H1 (cell line): Measurements from ENCODE around the gene ATP7B. TPM values are rescaled to one million over a fixed set of nuclear protein-coding genes. Genes with fewer than 3 reads are reported as not detected.

Experiments used
- CTCF ChIA-PET: fragments of 300-600 bp; sonication (Branson Sonifier 250); formaldehyde crosslinking; loops from one replicate; lab custom pipeline; 2021; ENCODE audit not compliant: partially characterized antibody; lab: Charles Lee
- POLR2A ChIA-PET: fragments of 300-600 bp; sonication (Branson Sonifier 250); formaldehyde crosslinking; loops from one replicate; lab custom pipeline; 2021; ENCODE audit warnings: inconsistent platforms; ENCODE audit not compliant: partially characterized antibody; lab: Charles Lee
- DNase-seq, 2 experiments: peaks; one replicate each; pipeline versions ENCODE4 v3.0.0 to v3.0.0-alpha.2; 2010 to 2022; ENCODE audit warnings: low spot score in 2 of 2, low read depth in 1 of 2, mixed read lengths in 1 of 2
- FAIRE-seq: peaks from 2 replicates; lab custom pipeline; 2011; peaks lifted over from hg19 to GRCh38; lab: Jason Lieb, UNC
- H2AFZ ChIP-seq: 2 replicates; pipeline ENCODE4 v1.8.1; 2012; ENCODE audit warnings: low read length, inconsistent platforms
- H2AK5ac ChIP-seq: 2 replicates; pipeline ENCODE4 v1.6.1; 2013; ENCODE audit warnings: low read depth, low read length
- H2BK120ac ChIP-seq: replicated peaks from 2 replicates; pipeline ENCODE3; 2013; ENCODE audit warnings: low read depth, low read length, inconsistent platforms
- H2BK12ac ChIP-seq: 2 replicates; pipeline ENCODE4 v1.6.1; 2013; ENCODE audit warnings: low read depth, low read length
- H2BK15ac ChIP-seq: 2 replicates; pipeline ENCODE4 v1.6.1; 2013; ENCODE audit warnings: low read length
- H2BK20ac ChIP-seq: 2 replicates; pipeline ENCODE4 v1.6.1; 2013; ENCODE audit warnings: low read length
- H2BK5ac ChIP-seq: 2 replicates; pipeline ENCODE4 v1.6.1; 2013; ENCODE audit warnings: low read depth, low read length
- H3K14ac ChIP-seq: 2 replicates; pipeline ENCODE4 v1.6.1; 2013; ENCODE audit warnings: inconsistent platforms; ENCODE audit not compliant: insufficient read length
- H3K18ac ChIP-seq: 2 replicates; pipeline ENCODE4 v1.6.1; 2013; ENCODE audit warnings: low read length; ENCODE audit errors: extremely low read depth
- H3K23ac ChIP-seq: 2 replicates; pipeline ENCODE4 v1.6.1; 2013; ENCODE audit warnings: inconsistent platforms; ENCODE audit not compliant: insufficient read length
- H3K23me2 ChIP-seq: 2 replicates; pipeline ENCODE4 v1.6.1; 2013; ENCODE audit warnings: low read depth, low read length
- H3K27ac ChIP-seq: 2 replicates; pipeline ENCODE4 v1.6.1; 2011; ENCODE audit warnings: low read depth, low read length, inconsistent platforms
- H3K27me3 ChIP-seq, 4 experiments: replicated peaks in 1 of 4; 1 replicate in 1 of 4; 2 replicates in 3 of 4; pipeline versions ENCODE4 v1.6.1 to v1.8.1; 2011 to 2013; ENCODE audit warnings: low read length in 3 of 4, mild to moderate bottlenecking in 3 of 4, inconsistent platforms in 2 of 4, mixed read lengths in 2 of 4, moderate library complexity in 1 of 4; ENCODE audit not compliant: control insufficient read depth in 3 of 4, insufficient read depth in 3 of 4; ENCODE audit errors: extremely low read depth in 1 of 4
- H3K36me3 ChIP-seq, 4 experiments: 2 replicates each; pipeline versions ENCODE4 v1.6.1 to v1.8.1; 2011 to 2013; ENCODE audit warnings: mild to moderate bottlenecking in 4 of 4, low read length in 3 of 4, moderate library complexity in 2 of 4, control low read depth in 1 of 4, inconsistent platforms in 1 of 4; ENCODE audit not compliant: insufficient read depth in 4 of 4, control insufficient read depth in 2 of 4
- H3K4ac ChIP-seq: replicated peaks from 2 replicates; pipeline ENCODE3; 2013; ENCODE audit warnings: low read length, low read depth, mixed read lengths, inconsistent platforms; ENCODE audit not compliant: insufficient read length
- H3K4me1 ChIP-seq, 4 experiments: replicated peaks in 1 of 4; 1 replicate in 1 of 4; 2 replicates in 3 of 4; pipeline versions ENCODE4 v1.6.1 to v1.8.1; 2011 to 2013; ENCODE audit warnings: low read length in 3 of 4, inconsistent platforms in 2 of 4, mixed read lengths in 1 of 4; ENCODE audit not compliant: insufficient read depth in 4 of 4, control insufficient read depth in 3 of 4
- H3K4me2 ChIP-seq, 2 experiments: 2 replicates each; pipeline versions ENCODE4 v1.6.1 to v1.8.1; 2011 to 2013; ENCODE audit warnings: low read depth in 2 of 2, low read length in 2 of 2, control low read depth in 1 of 2, inconsistent platforms in 1 of 2, mild to moderate bottlenecking in 1 of 2; ENCODE audit not compliant: insufficient read depth in 1 of 2
- H3K4me3 ChIP-seq, 4 experiments: fragments of 200-600, 300-600 bp in 1 of 4; sonication (generic), shearing (Covaris generic), sonication (Bioruptor Twin) in 1 of 4; 2 replicates each; pipeline versions ENCODE4 v1.5.1 to v1.8.1; 2011 to 2016; ENCODE audit warnings: low read length in 4 of 4, low read depth in 3 of 4, control low read depth in 2 of 4, inconsistent platforms in 2 of 4, mild to moderate bottlenecking in 2 of 4, mixed read lengths in 1 of 4, moderate library complexity in 1 of 4; ENCODE audit not compliant: insufficient read depth in 2 of 4; ENCODE audit errors: extremely low read depth in 1 of 4
- H3K56ac ChIP-seq: replicated peaks from 2 replicates; pipeline ENCODE3; 2013; ENCODE audit warnings: low read depth, mild to moderate bottlenecking, mixed read lengths, low read length, inconsistent platforms; ENCODE audit not compliant: insufficient read length
- H3K79me1 ChIP-seq: 2 replicates; pipeline ENCODE4 v1.6.1; 2013; ENCODE audit warnings: low read depth, low read length, control low read depth
- H3K79me2 ChIP-seq, 2 experiments: 2 replicates each; pipeline versions ENCODE4 v1.6.1 to v1.8.1; 2012 to 2013; ENCODE audit warnings: low read length in 2 of 2, mild to moderate bottlenecking in 2 of 2, inconsistent platforms in 1 of 2; ENCODE audit not compliant: insufficient read depth in 2 of 2, control insufficient read depth in 1 of 2
- H3K9ac ChIP-seq, 4 experiments: replicated peaks in 1 of 4; 1 replicate in 1 of 4; 2 replicates in 3 of 4; pipeline versions ENCODE4 v1.6.1 to v1.8.1; 2011 to 2013; ENCODE audit warnings: low read depth in 3 of 4, low read length in 3 of 4, control low read depth in 2 of 4, mild to moderate bottlenecking in 2 of 4, moderate library complexity in 2 of 4, inconsistent platforms in 1 of 4; ENCODE audit errors: extremely low read depth in 1 of 4
- H3K9me3 ChIP-seq, 2 experiments: 2 replicates each; pipeline versions ENCODE4 v1.6.1 to v1.8.1; 2012 to 2013; ENCODE audit warnings: mild to moderate bottlenecking in 2 of 2, moderate library complexity in 2 of 2, control low read depth in 1 of 2, inconsistent platforms in 1 of 2, low read depth in 1 of 2, low read length in 1 of 2, mixed read lengths in 1 of 2; ENCODE audit not compliant: insufficient read depth in 2 of 2
- H4K20me1 ChIP-seq, 2 experiments: replicated peaks in 1 of 2; 2 replicates each; pipeline versions ENCODE3 to v1.8.1; 2011 to 2013; ENCODE audit warnings: inconsistent platforms in 2 of 2, low read length in 2 of 2, mild to moderate bottlenecking in 1 of 2; ENCODE audit not compliant: insufficient read depth in 2 of 2, control insufficient read depth in 1 of 2
- H4K5ac ChIP-seq: 2 replicates; pipeline ENCODE4 v1.6.1; 2013; ENCODE audit warnings: low read length, low read depth, mixed read lengths, inconsistent platforms; ENCODE audit not compliant: insufficient read length
- H4K8ac ChIP-seq: 2 replicates; pipeline ENCODE4 v1.8.0; 2013; ENCODE audit warnings: mild to moderate bottlenecking, moderate library complexity, low read length, inconsistent platforms; ENCODE audit not compliant: insufficient read depth; ENCODE audit errors: extremely low read depth
- H4K91ac ChIP-seq: replicated peaks from 2 replicates; pipeline ENCODE3; 2013; ENCODE audit warnings: low read length, mixed read lengths, inconsistent platforms; ENCODE audit not compliant: insufficient read length
- WGBS, 2 experiments: shearing (Covaris generic) in 1 of 2; methylation state at CpG; one replicate each; pipeline versions ENCODE4 v1.1.6 to v1.1.7; 2013 to 2015; ENCODE audit warnings: low lambda C conversion rate in 2 of 2, mixed read lengths in 2 of 2, inconsistent platforms in 1 of 2, low coverage in 1 of 2, missing lambda C conversion rate in 1 of 2; ENCODE audit not compliant: insufficient replicate concordance in 2 of 2, insufficient coverage in 1 of 2, insufficient read length in 1 of 2; ENCODE audit errors: extremely low coverage in 1 of 2, missing lambda C conversion rate in 1 of 2; 5-methylcytosine and 5-hydroxymethylcytosine counted together
- polyA plus RNA-seq, 7 experiments: library from polyadenylated mRNA; depleted of rRNA in 3 of 7; stranded (reverse) in 5 of 7; unstranded in 2 of 7; fragments of >200 nt in 5 of 7; fragments of 200-250 nt in 2 of 7; gene quantifications; 1 replicate in 5 of 7; 2 replicates in 1 of 7; 4 replicates in 1 of 7; pipeline versions ENCODE4 v1.2.1 to v1.2.3, GENCODE V29; 2011 to 2013; ENCODE audit warnings: missing spikeins in 2 of 7, mixed read lengths in 2 of 7
- total RNA-seq: library from RNA; stranded (reverse); fragmentation: NEBNext Ultra II Directional; extraction: Animal tissue kit (Norgen Biotek cat#: 25700); gene quantifications from 2 replicates; pipeline ENCODE4 v1.2.1, GENCODE V29; 2021

Gene ATP7B
- total and polyA plus RNA-seq, 2 of the 8 experiments (the other 6 are each of a cell fraction or from before 2014, with no cell fraction given): 4.1 to 9.2 TPM

- H3K27me3 ChIP-seq: no peaks in the 10 kb centered on the region
- H3K79me2 ChIP-seq: no peaks in the 10 kb centered on the region
- H2AFZ ChIP-seq: no peak overlapping the region
- H3K27ac ChIP-seq: no peak overlapping the region
- no peak overlapping the region for H2BK12ac ChIP-seq
- no peak overlapping the region for H4K5ac ChIP-seq
- peaks cover 3% of the 10 kb centered on the region; the same call in 1 of the 2 replicates for H3K23me2 ChIP-seq
- ChIA-PET POLR2A (no interaction called here), CTCF (interaction anchor here (1.0 to 3.3 kb wide), 7 partner anchors 8 to 229 kb away, joined by 3 to 18 read pairs (median 4); partner anchors contain the start of gene NEK5)
- H3K4me3 ChIP-seq: no peak overlapping the region
- no peak for DNase-seq
- H3K79me1 ChIP-seq: no peaks in the 10 kb centered on the region
- H4K8ac ChIP-seq: no peak overlapping the region
- H4K20me1 ChIP-seq: peaks cover 3 to 4% of the 10 kb centered on the region in 2 experiments
- no peak overlapping the region for H2BK20ac ChIP-seq
- no peak overlapping the region for H3K23ac ChIP-seq
- H3K56ac ChIP-seq: no peak overlapping the region
- H3K9me3 ChIP-seq: no peaks in the 10 kb centered on the region
- no peak overlapping the region for H2BK15ac ChIP-seq
- no peaks in the 10 kb centered on the region for H3K36me3 ChIP-seq
- H3K4me1 ChIP-seq: no peaks in the 10 kb centered on the region
- no peak overlapping the region for H3K4me2 ChIP-seq
- H3K18ac ChIP-seq: no peak overlapping the region
- no peak overlapping the region for H2AK5ac ChIP-seq
- FAIRE-seq: no peak
- no peak overlapping the region for H4K91ac ChIP-seq
- no peak overlapping the region for H2BK120ac ChIP-seq
- H3K9ac ChIP-seq: no peak overlapping the region
- 84% methylated on average over 7 of the region's 7 CpGs; no CpG with 5 or more reads in 1 of the 2 experiments for WGBS, 2 experiments
- H3K4ac ChIP-seq: no peak overlapping the region
- no peak overlapping the region for H3K14ac ChIP-seq
- H2BK5ac ChIP-seq: no peak overlapping the region
Measured at GRCh38 chr13:51927129-51927528, 84.1 kb downstream of the ATP7B start.
